OCI-LY3 (cell line): ENCODE data around the gene LRTM2.
"Not testable (repeated sequence)": the region's sequence is repeated elsewhere in the genome, so short reads cannot be mapped to it uniquely, and the experiment has no call there.

Experiments
- CTCF ChIP-seq: fragments of 200-600, 300-600 bp; sonication (generic); IDR thresholded peaks from 2 replicates; pipeline ENCODE4 v1.5.1; 2014; ENCODE audit warnings: antibody characterized with exemption, low read length, low read depth
- EZH2phosphoT487 ChIP-seq: fragments of 200-600 bp; shearing (Covaris generic); IDR thresholded peaks from 2 replicates; pipeline ENCODE4 v1.6.1; 2018; ENCODE audit warnings: antibody characterized with exemption, mixed run types, low read depth

- not testable (repeated sequence) for TF ChIP-seq CTCF, EZH2phosphoT487
Measured at GRCh38 chr12:1817928-1818327, 2.4 kb upstream of the LRTM2 start.
